Measurements from ENCODE around the gene SIRT5.

SIRT5 gene

DNA sequence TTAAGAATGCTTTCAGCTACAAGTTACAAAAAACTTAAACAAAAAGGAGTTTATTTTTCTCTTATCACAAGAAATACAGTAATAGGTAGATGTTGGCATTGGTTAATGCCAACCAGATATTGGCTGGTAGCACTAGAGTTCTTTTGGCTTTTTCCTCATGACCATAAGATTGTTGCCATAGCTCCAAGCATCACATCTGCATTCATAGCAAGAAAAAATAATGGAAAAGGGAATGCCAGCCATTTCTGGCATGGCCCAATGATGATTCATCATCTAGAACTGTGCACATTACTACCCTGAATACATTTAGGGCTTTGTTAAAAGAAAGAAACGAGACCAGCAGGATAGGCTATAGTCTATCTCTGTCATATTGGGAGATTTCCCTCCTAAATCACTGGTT lies 20.8 kb upstream of the SIRT5 start:
- no peak for DNase-seq (ENCODE audit: low read depth in 2 of 2)

DNA sequence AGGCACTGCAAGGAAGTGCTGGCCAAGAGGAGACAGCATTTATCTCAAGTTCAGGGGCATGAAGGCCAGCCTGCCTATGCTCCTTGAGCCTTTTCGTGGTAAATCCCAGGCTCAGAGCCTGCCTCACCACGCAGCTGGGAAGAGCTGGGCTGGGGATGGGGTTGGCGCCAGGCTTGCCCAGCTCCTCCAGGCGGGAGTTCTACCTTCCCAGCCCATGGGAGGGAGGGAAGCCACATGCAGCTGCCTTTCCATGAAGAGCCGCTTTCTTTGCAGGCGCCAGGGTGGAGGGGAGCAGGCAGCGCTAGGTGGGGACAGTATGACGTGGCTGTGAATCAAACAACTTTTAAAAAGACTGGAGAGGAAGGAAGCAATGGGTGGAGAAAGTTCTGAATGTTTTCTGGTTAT lies 19.5 kb upstream of the SIRT5 start:
- no peak for DNase-seq (ENCODE audit: low read depth in 2 of 2)

DNA sequence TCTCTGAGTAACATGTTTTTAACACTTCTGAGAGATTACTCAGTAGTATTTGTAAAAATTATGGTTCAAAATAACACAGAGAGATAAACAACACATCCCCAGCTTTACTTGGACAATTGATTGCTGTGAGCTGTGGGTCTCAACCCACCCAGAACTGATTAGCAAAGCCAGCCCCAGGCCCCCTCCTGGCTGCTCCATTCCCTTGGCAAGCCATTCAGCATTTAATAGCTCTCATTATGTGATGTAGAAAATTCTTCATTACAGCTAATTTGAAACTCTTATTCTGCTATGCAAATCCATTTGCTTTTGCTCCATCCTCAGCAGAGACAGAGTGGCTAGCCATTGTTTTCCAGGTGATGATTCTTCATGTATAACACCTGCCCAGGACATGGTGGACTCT lies 16.6 kb upstream of the SIRT5 start:
- no peak for DNase-seq (ENCODE audit: low read depth in 2 of 2)

DNA sequence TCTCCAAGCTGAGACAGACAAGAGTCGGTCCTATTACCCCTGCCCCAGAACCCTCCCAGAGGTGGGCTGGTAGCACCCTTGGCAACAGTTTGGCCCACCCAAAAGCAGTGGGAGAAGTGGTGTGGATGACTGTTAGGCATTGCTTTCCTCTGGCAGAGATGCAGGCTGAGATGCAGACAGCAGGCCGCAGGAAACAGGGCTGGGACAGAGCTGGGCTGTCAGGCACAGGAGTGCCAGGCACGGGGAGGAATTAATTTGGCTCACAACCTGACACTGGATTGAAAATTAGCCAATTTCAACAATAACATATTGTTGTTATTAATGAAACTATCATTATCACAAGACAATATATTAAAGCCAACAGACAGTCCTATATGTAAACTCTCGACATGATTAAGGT lies 15.7 kb upstream of the SIRT5 start:
- DNase-seq (ENCODE audit: low read depth in 2 of 2) = no peak

DNA sequence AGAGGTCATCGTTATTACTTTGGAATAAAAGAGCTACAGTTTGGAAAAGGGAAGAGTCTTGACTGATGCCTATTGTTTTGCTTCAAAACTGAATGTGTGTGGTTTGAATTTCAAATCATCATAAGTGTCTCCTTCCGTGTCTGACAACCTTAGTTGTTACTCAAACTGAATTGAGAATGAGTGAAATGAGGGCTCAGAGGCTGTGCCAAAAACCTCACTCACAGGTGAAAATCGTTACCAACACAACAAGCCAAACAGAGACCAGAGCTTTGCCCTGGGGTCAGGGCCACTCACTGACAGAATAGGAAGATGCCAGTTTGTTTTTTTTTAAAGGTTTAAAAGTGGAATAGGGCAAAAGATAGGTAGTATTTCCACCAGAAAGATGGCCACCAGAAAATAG lies 15.2 kb upstream of the SIRT5 start:
- DNase-seq (ENCODE audit: low read depth in 2 of 2) = no peak

DNA sequence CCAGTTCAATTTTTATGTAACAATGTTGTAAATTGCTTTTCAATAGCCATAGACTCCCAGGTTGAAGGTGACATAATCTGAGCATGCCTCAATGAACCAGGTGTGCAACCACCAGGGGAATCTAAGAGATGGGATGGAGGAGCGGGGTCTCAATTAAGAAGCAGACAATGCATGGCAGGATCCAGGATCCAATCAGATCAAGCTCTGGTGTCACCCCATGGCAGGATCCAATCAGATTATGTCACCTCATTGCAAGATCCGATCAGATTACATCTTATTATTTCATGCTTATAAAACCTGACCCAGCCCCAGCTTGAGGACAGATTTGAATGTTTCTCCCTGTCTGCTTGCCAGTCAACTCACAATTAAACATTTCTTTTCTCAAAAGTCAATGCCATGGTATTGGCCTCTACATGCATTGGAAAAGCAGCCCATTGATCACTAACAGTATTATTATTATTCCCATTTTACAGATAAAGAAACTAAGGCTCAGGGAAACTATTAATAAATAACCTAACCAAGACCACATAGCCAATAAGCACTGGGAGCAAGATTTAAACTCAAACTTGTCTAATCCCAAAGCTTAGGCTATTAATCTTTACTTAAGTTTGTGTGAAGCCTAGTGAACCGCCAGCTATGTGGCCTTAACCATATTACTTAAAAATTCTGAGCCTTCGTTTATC lies 14.3 kb upstream of the SIRT5 start:
- DNase-seq (ENCODE audit: low read depth in 2 of 2) = no peak

GRCh38 chr6:13560651-13561044 lies 13.8 kb upstream of the SIRT5 start:
- no peak for DNase-seq (ENCODE audit: low read depth in 2 of 2)

- no peak for DNase-seq (ENCODE audit: low read depth in 2 of 2)
Measured at GRCh38 chr6:13561624-13562267, 12.7 kb upstream of the SIRT5 start.

- no peak for DNase-seq (ENCODE audit: low read depth in 2 of 2)
Measured at GRCh38 chr6:13563009-13563408, 11.4 kb upstream of the SIRT5 start.

DNA sequence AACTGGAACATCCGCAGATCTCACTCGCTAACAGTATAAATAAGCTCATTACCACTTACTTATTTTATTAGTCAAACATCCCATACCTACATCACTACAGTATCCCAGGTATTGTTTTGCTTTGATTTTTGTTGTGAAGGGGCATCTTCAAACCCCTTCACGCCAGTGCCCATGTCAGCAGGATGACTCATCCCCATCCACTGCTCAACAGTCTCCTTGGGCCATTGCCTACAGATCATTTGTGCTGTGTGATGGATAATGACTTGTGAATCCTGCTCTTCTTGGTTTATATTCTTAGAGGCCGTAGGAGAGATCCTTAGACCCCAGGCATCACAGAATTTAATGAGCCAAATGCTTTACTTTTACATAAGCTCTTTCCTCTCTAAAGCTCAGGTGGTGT lies 8.5 kb upstream of the SIRT5 start:
- DNase-seq (ENCODE audit: low read depth in 2 of 2) = no peak

GRCh38 chr6:13566500-13566899 lies 7.9 kb upstream of the SIRT5 start:
- no peak for DNase-seq (ENCODE audit: low read depth in 2 of 2)

DNA sequence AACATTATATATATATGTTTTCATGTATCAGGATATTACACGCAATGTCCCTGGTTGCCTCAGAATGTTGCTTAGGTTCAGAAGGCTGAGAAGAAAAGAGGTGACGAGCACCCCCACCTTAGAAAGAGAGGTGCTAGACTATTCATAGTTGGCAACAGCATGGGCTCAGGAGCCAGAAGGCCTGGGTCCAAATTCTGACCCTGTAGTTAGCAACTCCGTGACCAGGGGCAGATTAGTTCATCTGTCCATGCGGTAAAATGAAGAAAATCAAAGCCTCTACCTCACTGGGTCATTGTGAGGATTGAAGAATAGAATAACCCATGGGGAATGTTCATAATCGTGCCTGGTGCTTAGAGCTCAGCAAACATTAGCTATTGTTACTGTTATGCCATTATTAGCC lies 5.4 kb upstream of the SIRT5 start:
- no peak for DNase-seq (ENCODE audit: low read depth in 2 of 2)

DNA sequence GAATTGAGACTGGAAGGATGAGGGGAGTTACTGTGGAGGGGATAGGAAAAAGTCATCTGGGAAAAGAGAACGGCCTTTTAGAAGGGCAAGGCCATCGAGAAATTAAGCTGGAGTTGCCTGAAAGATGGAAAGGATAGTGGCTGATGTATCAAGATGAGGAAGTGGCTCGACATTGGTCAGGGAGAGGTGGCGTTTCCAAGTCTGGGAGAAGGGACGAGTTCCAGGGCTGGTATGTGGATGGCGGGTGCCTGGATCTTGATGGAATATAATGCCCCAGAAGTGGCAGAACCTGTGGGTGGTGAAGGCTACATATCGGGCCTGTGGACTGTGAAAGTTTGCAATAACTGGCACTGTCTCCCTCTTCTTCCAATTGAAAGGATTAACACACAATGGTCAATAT lies 2.2 kb upstream of the SIRT5 start:
- DNase-seq (ENCODE audit: low read depth in 2 of 2) = no peak

DNA sequence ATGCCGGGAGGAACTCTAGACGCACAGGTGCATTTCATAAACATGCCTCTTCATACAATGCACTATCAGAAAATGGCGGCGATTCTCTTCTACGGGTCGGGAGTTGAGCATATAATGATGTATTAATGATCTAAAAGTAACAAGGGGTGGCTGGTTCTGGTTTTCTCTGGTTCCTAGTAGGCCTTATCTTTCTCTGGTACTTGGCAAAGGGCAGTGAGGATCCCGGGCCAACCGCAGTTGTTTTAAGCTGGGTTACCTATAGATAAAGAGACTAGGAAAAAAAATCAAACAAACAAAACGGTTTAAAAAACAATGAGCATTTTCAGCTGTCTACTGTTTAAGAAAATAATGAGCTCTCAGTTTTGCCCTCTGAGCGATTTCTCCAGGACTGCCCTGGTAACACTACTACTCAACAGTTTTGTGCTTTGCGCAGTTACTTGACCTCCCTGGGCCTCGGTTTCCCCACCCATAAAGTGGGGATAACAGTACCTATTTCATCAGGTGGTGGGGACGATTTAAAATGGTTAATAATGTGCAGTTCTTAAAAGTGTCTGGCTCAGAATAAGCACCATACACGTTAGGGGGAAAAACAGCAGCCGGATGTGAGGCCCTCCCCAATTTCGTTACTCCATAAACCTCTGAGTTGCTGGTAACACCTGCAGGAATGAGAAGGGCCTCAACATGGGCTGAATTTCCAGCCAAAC lies 1.3 kb upstream of the SIRT5 start:
- DNase-seq (ENCODE audit: low read depth in 2 of 2) = no peak

GRCh38 chr6:13573669-13574110 lies 711 bp upstream of the SIRT5 start:
- DNase-seq (ENCODE audit: low read depth in 2 of 2) = peak in 1 of 2 donors; percentile 10

- peak; percentile 86 to 89 for DNase-seq (ENCODE audit: low read depth in 2 of 2)
Measured at GRCh38 chr6:13574149-13574570, 241 bp upstream of the SIRT5 start.

DNA sequence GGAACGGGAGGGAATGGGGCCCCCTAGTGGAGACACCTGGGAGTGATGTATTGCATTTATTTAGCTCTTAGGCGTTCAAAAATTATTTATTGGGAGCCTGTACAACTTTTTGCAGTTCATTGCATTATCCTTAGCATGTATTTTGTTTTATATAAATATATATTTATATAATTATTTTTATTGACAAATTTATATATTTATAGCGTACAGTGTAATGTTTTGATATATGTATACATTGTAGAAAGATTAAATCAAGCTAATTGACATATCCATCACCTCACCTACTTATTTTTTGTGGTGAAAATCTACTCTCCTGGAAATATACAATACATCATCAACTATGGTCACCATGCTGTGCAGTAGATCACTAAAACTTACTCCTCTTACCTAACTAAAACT lies 975 bp downstream of the SIRT5 start:
- no peak for DNase-seq (ENCODE audit: low read depth in 2 of 2)

DNA sequence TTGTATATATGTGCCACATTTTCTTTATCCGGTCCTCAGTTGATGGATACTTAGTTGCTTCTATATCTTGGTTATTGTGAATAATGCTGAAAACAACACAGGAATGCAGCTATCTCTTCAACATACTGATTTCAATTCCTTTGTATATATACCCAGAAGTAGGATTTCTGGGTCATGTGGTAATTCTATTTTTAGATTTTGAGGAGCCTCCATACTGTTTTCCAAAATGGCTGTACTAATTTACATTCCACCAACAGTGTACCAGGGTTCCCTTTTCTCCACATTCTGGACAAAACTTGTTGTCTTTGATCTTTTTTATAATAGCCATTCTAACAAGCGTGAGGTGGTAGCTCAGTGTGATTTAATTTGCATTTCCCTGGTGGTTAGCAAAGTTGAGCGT lies 1.6 kb downstream of the SIRT5 start:
- DNase-seq (ENCODE audit: low read depth in 2 of 2) = no peak

- no peak for DNase-seq (ENCODE audit: low read depth in 2 of 2)
Measured at GRCh38 chr6:13577926-13578325, 3.5 kb downstream of the SIRT5 start.

DNA sequence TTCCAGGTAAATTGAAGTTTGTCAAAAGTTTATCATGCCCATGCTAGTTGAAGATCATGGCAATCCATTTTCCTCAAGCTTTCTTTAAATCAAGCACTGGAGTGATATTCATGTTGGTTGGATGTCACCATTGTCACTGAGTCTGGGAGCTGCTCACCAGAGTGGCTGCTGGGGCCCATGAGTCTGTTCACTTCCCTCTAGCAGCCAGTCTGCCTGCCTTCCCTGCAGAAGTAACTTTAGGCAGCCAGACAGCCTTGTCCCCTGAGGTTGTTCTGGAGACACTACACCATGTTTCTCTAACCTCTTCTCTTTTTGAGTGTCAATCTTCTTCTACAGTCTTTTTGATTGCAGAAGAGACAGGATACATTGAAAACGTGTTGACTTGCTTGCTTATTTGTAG lies 5.5 kb downstream of the SIRT5 start:
- DNase-seq (ENCODE audit: low read depth in 2 of 2) = no peak

- no peak for DNase-seq (ENCODE audit: low read depth in 2 of 2)
Measured at GRCh38 chr6:13581700-13582229, 7.4 kb downstream of the SIRT5 start.

DNA sequence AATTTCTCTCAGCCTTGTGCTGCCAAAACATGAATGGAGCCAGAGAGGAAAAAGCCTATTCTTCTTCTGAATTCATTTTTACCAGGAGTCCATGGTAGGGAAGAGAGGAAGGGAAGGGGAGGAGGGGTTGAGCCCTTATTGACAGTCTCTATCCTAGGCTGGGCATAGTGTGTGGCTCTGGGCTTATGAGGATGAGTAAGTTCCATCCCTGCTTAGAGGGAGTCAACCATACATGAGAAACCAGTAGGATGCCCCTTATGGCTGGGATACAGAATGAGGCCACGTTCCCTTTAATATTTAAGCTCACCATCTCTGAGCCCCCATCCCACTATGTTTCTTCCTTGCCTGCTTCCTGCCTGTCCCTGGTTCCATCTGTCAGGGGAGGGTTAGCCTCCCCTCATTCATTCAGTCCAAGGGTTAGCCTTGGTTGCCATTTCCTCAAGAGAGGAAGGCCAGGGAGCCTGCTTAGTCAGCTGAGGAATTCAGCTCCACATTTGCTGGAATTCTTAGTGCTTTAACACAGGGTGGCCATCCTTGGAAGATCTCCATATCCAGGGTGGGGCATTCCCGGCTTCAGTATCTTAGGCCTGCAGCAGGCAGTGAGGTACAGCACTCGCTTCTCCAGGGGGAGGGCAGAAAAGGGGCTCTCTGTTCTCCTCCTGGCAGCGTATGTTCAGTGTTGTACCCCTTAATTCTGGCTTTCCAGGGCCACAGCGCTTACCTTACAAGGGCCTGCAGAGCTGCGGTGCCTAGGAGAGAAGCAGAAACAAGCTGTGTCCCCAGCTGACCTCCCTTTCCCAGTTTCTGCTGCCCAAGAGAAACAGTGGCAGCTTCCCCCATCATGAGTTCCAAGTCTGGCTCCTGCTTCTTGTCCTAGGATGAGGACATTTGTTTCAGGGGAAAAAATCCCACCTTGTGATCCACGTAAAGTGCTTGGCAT lies 12.5 kb downstream of the SIRT5 start:
- DNase-seq (ENCODE audit: low read depth in 2 of 2) = no peak
